ENCODE results near the gene SREK1IP1.

- TF ChIP-seq CTCF (IDR thresholded peaks at IDR 0.05) (no peak), POLR2A (IDR thresholded peaks at IDR 0.05) (no peak)
These were observed 61.3 kb downstream of the SREK1IP1 start for GRCh38 chr5:64707191-64707590.

All from body of pancreas (tissue), 4 donors.